ENCODE results near the gene ANXA4. TPM values are rescaled to one million over a fixed set of nuclear protein-coding genes. Genes with fewer than 3 reads are reported as not detected.

Gene ANXA4
- total RNA-seq, 1 experiment from 2014 or later: 183 TPM

DNA sequence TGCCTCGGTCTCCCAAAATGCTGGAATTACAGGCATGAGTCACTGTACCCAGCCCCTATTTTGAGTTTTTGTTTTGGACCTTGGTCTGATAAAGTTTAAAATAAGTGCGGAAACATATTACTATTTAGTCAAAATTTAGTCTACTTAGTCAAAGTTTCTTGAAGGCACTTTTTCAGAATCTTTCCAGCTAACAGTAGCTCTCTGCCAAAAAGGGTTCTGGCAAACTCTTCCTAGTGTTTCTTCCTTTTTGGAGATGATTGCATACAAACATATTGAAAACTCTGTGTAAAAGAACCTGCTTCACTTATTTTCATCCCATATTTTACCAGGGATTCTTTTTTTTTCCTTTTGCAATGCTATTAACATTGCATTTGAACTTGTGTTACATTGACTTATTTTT is 116.3 kb downstream of the ANXA4 start:
- in situ Hi-C loops (cut with HindIII; ENCODE audit: low pct_unique_long_range_greater_than_20kb, low sequenced_read_pairs): no loop called here
- H3K27ac ChIP-seq (ENCODE audit: low read length): no peak overlapping the region
- no peaks in the 10 kb centered on the region for H3K9me3 ChIP-seq (ENCODE audit: control insufficient read depth, insufficient read depth, low read depth, low read length)
- H3K36me3 ChIP-seq (ENCODE audit: control insufficient read depth, insufficient read depth, low read length): peaks cover 2% of the 10 kb centered on the region; the same call in 1 of the 2 replicates
- no TSS peak for BruUV-seq (replicated peaks)
- no peak for DNase-seq (ENCODE audit: low read depth, low spot score)
- H3K4me3 ChIP-seq (ENCODE audit: low read depth in 2 of 2, low read length in 2 of 2): no peak overlapping the region
- no peaks in the 10 kb centered on the region for H3K27me3 ChIP-seq (ENCODE audit: control insufficient read depth, insufficient read depth, low read length)
- H3K4me1 ChIP-seq (ENCODE audit: control insufficient read depth, insufficient read depth, low read length): no peaks in the 10 kb centered on the region
- no peak for ATAC-seq
- CTCF ChIA-PET: no interaction called here
- TF ChIP-seq POLR2AphosphoS5 (IDR thresholded peaks at IDR 0.05; ENCODE audit: low read depth, low read length) (no peak), TCF7L2 (IDR thresholded peaks at IDR 0.05; ENCODE audit: low read depth, low read length) (no peak), CTCF (IDR thresholded peaks at IDR 0.05) (no peak), REST (IDR thresholded peaks at IDR 0.05; ENCODE audit: insufficient read depth in 1 of 2, low read depth in 2 of 2, low read length in 1 of 2) (no peak), SIN3A (IDR thresholded peaks at IDR 0.05; ENCODE audit: borderline replicate concordance, insufficient read depth, low read depth, low read length) (no peak)
- POLR2A ChIA-PET: no interaction called here
- intact Hi-C loops (cut with micrococcal nuclease; ENCODE audit: unreplicated experiment): no loop called here

- H3K4me1 ChIP-seq (ENCODE audit: control insufficient read depth, insufficient read depth, low read length): no peaks in the 10 kb centered on the region
- H3K27ac ChIP-seq (ENCODE audit: low read length): no peak overlapping the region
- DNase-seq (ENCODE audit: low read depth, low spot score): no peak
- POLR2A ChIA-PET: no interaction called here
- in situ Hi-C loops (cut with HindIII; ENCODE audit: low pct_unique_long_range_greater_than_20kb, low sequenced_read_pairs): no loop called here
- H3K4me3 ChIP-seq (ENCODE audit: low read depth in 2 of 2, low read length in 2 of 2): no peak overlapping the region
- no peak for TF ChIP-seq SIN3A (IDR thresholded peaks at IDR 0.05; ENCODE audit: borderline replicate concordance, insufficient read depth, low read depth, low read length)
- TF ChIP-seq CTCF (IDR thresholded peaks at IDR 0.05): no peak
- TF ChIP-seq REST (IDR thresholded peaks at IDR 0.05; ENCODE audit: insufficient read depth in 1 of 2, low read depth in 2 of 2, low read length in 1 of 2): no peak
- TF ChIP-seq TCF7L2 (IDR thresholded peaks at IDR 0.05; ENCODE audit: low read depth, low read length): no peak
- TF ChIP-seq POLR2AphosphoS5 (IDR thresholded peaks at IDR 0.05; ENCODE audit: low read depth, low read length): no peak
- ATAC-seq: no peak
- BruUV-seq (replicated peaks): no TSS peak
- intact Hi-C loops (cut with micrococcal nuclease; ENCODE audit: unreplicated experiment): no loop called here
- no peaks in the 10 kb centered on the region for H3K27me3 ChIP-seq (ENCODE audit: control insufficient read depth, insufficient read depth, low read length)
- CTCF ChIA-PET: no interaction called here
- H3K36me3 ChIP-seq (ENCODE audit: control insufficient read depth, insufficient read depth, low read length): no peaks in the 10 kb centered on the region
- no peaks in the 10 kb centered on the region for H3K9me3 ChIP-seq (ENCODE audit: control insufficient read depth, insufficient read depth, low read depth, low read length)
These were observed 121.4 kb downstream of the ANXA4 start for GRCh38 chr2:69863298-69863697.

Other genes starting within 250 kb of the ANXA4 start
- gene AAK1, start 98.4 kb upstream of the ANXA4 start, total RNA-seq (2021; ENCODE audit: unreplicated experiment): 123 TPM
- 13.2 TPM for gene GMCL1, start 87.5 kb downstream of the ANXA4 start, total RNA-seq (2021; ENCODE audit: unreplicated experiment)
- 39.7 TPM for gene SNRNP27, start 151.8 kb downstream of the ANXA4 start, total RNA-seq (2021; ENCODE audit: unreplicated experiment)
- 6.5 TPM for gene MXD1, start 173.0 kb downstream of the ANXA4 start, total RNA-seq (2021; ENCODE audit: unreplicated experiment)
- gene ASPRV1, start 219.5 kb downstream of the ANXA4 start, total RNA-seq (2021; ENCODE audit: unreplicated experiment): 0.21 TPM

Measured in Panc1 (cell line).